Measurements from ENCODE around the gene MAP3K19.
A peak's percentile ranks its signal among the peaks of the same experiment; 100 is the strongest.

Gene MAP3K19

GRCh38 chr2:134932864-134933526 is 114.3 kb downstream of the MAP3K19 start:
- DNase-seq (ENCODE audit: low read depth): no peak

- DNase-seq (ENCODE audit: low read depth): no peak
Observed at GRCh38 chr2:134927195-134927594, 120.1 kb downstream of the MAP3K19 start.

GRCh38 chr2:134926231-134926931 is 120.9 kb downstream of the MAP3K19 start:
- DNase-seq (ENCODE audit: low read depth): no peak

- no peak for DNase-seq (ENCODE audit: low read depth)
Observed at GRCh38 chr2:134924912-134925311, 122.3 kb downstream of the MAP3K19 start.

GRCh38 chr2:134919341-134920210 is 127.7 kb downstream of the MAP3K19 start:
- no peak for DNase-seq (ENCODE audit: low read depth)

GRCh38 chr2:134918526-134919340 is 128.5 kb downstream of the MAP3K19 start, which contains the start of gene CCNT2:
CCNT2 (plus strand) TSS chr2:134918822; CDS start chr2:134918855, 33 bp downstream.
- DNase-seq (ENCODE audit: low read depth): peak; percentile 100

GRCh38 chr2:134917888-134918525 is 129.2 kb downstream of the MAP3K19 start:
- no peak for DNase-seq (ENCODE audit: low read depth)

GRCh38 chr2:134917360-134917865 is 129.8 kb downstream of the MAP3K19 start:
- DNase-seq (ENCODE audit: low read depth): no peak

Measured in stimulated activated CD8-positive, alpha-beta memory T cell treated with anti-CD3 and anti-CD28 coated beads, Interleukin-12 subunit alpha, Interleukin-12 subunit beta, amount 100 ng/mL, for 4 hours (primary cell).